Renal pelvis (tissue), 4 donors: ENCODE data around the gene ARMC9. TPM values are rescaled to one million over a fixed set of nuclear protein-coding genes. Genes with fewer than 3 reads are reported as not detected.
"Not testable (repeated sequence)": the region's sequence is repeated elsewhere in the genome, so short reads cannot be mapped to it uniquely, and the experiment has no call there.

Experiments used
- DNase-seq: peaks from one replicate; pipeline ENCODE4 v3.0.0-alpha.2; 2013
- polyA plus RNA-seq, 3 donors: library from polyadenylated mRNA; unstranded; fragments of 120-200 nt; gene quantifications; one replicate each; pipeline ENCODE4 v1.2.1, GENCODE V29; 2013; ENCODE audit not compliant: insufficient read length in 3 of 3

ARMC9 gene
- polyA plus RNA-seq, 3 donors, result 27.3 to 30.6 (median 27.4) TPM

DNA sequence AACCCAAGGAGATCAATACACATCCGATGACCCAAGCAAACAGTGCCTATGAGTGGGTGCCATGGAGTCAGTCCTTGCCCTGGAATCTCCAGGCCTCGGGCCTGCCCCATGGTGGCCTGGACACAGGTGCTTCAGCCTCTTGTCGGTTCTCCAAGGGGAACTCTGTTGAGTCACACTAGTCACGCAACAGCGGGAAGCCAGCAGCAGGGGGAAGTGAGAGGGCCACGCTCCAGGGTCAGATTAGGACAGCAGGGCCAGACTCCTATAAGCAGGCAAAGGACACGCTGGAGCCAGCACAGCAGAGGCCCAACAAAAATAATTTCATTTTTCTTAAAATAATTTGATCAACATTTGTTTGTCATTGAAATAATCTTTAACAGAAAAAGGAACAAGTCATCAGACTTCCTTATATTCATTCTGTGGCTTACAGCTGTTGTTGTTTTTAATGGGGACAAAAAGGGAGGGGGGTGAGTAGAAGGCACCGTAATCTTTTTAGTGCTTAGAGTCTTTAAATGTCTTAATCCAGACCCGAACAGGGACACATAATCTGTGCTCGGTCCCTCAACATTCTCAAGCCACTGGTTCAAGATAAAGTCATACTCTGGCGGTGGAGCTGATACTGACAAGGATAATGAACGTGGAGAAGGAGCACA, 16.4 kb upstream of the ARMC9 start:
- no peak for DNase-seq

DNA sequence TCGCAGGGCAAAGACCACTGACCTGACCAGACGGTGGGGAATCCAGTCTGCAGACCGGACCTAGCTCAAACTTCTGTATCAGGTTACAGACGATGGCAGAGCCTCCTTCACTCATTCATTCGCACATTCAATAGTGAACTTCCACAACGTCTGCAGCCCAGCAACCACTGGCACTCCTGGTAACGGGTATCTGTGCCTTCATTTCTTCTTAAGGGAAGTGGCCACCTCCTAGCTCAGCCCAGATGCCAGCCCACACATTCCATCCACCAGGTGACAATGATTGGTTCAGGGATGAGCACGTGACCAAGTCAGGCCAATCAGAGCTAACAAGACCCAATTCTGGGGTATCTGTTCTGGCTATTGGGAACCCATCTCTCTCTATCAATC, 15.9 kb upstream of the ARMC9 start:
- no peak for DNase-seq

DNA sequence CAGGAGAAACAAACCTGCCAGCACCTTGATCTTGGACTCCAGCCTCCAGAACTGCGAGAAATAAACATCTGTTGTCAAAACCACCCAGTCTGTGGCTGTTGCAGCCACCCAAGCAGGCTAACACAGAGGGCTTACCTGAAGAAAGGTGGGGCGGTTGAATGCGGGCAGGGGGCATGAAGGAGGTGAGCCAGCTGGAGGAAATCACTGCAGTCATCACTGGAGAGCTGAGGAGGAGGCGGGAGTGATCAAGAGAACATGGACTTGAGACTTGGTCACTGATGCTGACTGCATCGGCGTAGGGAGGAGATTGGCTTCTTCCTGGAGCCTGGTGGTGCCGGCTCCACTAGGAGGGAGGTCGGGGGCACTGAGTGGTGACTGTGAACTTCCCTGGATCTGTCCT, 14.6 kb upstream of the ARMC9 start:
- DNase-seq, result no peak

DNA sequence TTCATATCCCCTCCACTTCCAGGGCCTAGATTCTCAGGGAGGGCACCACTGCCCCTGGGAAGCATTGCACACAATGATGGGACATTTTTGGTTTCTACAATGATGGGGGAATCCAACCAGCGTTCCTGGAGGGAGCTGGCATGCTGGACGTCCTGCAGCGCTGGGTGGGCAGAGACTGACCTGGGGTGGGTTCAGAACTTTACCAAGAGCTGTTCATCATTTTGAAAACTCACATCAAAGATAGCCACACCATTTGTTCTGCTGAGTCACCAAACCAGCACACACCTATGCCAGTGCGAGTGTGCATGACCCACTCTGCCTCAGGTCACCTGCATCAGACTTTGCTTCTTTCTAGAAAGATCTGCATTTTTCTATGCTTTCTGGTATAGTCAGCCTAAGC, 14.1 kb upstream of the ARMC9 start:
- no peak for DNase-seq

DNA sequence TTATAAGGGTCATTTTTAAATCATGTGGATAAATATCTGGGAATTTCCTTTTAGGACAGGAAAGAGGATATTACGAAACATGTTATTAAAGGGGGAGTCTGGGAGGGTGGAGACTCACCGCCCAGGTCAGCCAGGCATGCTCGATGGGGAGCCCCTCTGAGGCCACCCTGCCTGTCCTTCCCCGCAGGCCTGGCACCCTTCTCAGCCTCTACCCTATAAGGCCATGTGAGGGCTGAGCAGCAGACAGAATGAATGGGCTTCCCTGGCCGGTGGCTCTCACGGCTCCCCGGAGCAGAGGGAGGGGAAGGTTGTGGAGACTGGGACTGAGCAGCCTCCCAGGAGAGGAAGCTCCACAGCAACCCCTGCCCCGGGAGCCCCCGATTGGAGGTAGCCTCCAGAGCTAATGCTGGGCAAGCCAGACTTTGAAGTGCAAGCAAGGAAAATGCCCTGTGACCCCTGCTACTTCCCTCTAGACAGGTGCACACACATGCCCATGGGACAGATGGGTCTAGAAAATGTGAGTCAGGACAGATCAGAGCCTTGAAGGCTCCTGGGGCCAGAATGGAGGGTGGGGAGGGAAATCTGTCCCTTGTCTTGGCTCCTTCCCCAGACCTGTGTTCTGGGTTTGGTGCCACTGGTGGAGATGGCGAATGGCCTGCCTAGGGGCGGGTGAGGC, 13.2 kb upstream of the ARMC9 start:
- no peak for DNase-seq

DNA sequence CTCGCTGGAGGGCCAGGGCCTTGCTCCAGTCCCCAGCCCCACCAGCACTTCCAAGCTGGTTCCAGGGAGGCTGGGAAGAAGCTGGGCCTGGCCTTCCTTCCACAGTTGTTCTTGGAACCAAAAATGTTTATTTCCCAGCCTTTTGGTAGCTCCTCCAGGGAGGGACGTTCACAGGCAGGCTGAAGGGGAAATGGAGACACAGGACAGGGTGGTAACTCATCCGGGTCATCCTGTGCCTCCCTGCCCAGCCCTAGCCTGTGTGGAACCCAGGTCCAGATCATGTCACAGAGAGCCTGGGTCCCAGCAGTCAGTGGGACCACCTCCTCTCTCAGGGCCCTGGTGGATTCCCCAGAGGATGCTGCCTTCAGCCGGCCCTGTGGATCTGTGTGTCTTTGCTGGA, 12.5 kb upstream of the ARMC9 start:
- DNase-seq, result no peak

DNA sequence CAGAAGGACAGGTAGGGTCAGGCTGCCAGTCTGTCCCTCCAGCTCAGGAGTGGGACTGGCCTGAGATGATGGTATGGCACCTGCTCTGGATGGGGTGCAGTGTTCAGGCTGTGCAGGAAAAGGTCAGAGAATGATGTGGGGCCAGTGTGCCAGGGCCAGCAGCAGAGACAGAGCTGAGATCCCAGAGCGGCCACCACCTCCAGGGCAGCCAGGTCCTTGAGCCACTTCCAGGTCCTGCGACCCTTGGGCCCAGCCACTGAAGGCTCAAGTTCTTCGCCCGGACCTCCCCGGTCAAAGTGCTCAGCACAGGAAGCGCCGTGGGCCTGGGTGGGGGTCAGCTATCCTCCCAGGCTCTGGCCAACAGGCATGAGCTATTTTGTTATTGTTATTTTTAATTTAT, 12.1 kb upstream of the ARMC9 start:
- DNase-seq, result no peak

DNA sequence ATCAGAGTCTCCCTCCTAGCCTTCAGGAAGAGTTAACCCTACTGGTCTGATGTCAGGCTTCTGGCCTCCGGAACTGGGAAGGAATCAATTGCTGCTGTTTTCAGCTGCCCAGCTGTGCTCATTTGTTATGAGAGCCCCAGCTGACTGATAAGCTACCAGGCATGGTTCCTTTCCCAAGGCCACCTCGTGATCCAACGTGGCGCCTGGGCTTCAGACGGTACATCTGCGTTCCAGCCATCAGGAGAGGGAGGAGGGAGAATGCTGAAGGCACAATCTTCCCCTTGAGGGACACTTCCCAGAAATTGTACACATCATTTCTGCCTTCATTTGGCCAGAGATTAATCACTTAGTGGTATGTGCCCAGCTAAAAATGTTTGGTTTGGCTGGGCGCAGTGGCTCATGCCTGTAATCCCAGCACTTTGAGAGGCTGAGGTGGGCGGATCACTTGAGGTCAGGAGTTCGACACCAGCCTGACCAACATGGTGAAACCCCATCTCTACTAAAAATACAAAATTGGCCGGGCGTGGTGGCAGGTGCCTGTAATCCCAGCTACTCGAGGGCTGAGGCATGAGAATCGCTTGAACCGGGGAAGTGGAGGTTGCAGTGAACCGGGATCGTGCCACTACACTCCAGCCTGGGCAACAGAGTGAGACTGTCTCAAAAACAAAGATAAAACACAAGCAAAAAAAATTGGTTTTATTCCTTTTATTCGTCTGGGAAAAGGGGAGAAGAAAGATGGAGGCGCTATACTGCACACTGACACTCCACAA, 10.5 kb upstream of the ARMC9 start:
- DNase-seq, result no peak

DNA sequence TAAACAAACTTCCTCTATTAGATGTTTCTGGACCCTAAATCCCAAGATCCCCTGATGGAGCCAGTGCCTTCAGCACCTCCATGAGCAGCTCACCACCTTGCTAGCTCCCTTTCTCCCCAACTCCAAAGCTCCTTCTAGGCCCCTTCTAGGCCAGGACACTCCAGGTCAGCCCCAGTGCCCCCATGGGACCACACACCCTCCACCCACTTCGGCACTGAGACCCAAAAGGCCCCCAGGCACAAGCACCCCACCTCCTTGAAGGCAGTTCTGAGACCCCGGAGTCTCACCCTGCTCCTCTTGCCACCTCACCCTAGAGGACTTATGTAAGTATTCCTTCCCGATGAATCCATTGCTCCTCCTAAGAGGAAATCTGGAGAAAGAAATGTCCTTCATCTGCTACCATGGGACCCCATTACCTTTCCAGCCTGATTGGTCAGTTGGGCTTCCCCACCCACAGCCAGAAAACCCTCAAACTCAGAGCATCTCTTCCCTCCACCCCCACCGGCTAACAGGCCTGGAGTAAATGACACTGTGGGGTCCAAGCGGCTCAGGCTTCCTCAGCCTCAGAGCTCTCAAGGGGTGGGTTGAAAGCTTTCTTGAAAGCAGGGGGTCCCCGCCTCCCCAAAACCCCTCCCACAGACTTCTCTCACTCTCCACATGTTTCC, 9.8 kb upstream of the ARMC9 start:
- no peak for DNase-seq

DNA sequence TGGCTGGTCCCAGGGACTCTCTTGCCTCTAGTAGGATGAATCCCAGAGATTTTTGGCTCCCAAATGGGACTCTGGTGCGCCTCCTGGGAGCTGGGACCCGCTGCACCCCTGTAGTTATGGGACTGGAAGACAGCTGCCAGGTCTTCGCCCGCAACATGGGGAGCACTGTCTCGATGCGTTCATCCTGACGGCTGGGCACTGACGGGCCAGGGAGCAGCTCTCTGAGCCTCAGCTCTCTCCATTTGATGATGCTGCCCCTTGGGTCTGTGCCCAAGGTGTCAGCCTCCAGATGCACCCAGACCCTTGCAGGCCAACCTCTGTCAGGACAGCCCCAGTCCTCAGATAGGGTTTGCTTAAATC, 9.3 kb upstream of the ARMC9 start:
- DNase-seq, result no peak

DNA sequence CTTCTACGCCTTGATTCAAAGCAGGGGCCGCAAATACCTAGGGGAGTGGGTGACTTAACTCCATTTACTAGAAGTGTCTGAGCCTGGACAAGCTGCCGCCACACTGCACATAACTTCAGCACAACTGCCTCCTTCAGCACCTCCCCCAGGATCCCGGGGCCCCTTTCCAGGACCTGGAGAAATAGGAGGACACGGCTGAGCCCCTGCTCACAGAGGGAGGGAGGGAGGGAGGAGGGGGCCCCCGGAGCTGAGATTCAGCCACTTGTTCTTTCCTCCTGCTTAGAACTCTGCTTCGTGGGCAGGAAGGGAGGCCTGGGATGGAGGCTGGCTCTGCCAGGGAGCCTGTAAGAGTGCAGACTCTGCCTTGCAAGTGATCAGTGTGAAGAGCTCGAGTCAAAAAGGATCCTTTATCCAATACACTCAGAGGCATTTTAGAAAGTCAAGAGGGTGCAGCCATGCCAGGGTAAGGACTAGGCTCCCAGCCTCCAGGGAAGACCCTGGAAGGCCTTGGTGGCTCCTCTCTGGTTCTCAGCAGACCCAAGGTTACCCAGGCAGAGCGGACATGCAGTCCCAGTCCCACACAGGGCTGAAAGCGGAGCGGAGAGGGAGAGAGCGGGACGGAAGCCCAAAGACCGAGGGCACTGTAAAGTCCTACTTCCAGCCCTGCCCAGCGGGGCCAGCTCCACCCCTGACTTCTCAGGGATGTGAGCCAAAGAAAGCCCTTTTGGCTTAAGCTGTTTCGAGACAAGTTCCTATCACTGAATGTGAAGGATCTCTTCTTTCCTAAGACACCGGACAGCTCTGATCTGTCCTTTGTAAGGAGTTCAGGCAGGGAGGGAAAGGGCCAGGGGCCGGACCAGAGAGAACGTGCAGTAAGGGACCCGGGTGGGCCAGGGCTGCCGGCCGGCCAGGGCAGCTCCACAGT, 8.6 kb upstream of the ARMC9 start:
- DNase-seq, result peak; percentile 29

DNA sequence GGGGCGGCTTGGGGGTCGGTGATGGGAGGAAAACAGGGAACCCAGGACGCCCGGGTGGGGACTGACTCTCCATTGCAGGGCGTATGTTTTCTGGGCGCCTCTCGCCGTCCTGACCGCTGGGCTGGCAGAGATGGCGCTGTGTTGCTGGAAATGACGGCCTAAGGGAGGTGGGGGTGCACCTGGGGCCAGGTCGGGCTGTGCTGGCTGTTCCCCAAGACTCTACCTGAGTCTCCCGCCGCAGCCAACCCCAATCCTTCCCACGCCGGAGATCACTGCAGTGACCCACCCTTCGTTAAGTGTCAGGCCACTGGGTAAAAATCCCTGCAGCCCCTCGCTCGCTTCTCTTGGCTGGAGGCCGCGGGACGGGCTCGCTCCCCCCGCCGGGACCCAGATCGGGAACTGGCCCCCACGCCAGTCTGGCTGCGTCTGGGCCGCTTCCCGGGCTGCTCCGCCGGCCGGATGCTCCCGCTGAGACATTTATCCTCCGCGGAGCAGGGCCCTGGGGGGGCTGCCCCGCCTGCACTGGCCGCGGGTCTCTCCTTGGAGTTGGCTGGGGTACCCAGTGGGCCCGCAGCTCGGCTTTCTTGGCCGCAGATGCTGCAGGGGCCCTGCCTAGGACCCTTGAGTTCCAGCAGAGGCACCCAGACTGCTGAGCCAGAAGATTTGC, 7.8 kb upstream of the ARMC9 start:
- DNase-seq, result peak; percentile 53

DNA sequence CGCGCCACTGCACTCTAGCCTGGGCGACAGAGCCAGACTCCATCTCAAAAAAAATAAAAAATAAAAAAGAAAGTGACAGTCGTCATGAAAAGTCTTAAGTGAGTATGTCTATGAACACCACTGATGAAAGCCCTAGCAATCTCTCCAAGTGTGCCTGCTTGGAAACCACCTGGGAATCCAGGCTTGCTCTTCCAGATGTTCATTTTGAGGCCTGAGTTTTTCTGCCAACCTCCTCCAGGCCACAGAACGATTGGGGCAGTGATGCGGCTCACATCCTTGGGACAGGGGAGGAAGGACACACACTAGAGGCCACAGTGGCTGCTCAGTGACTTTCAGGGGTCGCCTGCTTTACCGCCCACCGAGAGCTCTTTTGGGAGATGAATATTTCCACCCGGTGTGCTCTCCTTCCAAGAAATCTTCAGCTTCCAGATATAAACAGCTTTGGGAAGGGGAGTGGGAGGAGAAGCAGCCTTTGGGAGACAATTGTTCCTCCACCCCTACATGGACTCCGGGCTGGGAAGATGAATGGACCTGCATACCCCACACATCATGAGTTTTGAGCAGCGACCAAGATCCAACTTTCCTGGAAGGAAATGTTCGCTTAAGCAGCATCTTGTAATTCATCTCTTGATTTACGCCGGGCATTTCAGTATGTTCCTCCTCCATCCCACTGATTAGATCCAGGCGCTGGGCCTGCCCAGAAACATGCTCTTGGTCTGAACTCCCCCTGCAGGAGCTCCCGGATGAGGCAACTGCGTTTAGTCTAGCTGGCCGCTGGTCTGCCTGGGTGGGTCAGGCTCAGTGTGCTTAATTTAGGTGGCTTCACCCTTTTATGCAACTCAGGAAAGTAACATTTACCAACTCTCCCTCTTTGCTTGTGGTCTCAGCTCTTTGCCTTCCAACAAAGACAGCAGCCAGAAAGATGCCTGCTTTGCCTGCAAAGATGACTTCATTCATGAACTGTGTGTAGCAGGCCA, 6.2 kb upstream of the ARMC9 start:
- peak; percentile 92 for DNase-seq

DNA sequence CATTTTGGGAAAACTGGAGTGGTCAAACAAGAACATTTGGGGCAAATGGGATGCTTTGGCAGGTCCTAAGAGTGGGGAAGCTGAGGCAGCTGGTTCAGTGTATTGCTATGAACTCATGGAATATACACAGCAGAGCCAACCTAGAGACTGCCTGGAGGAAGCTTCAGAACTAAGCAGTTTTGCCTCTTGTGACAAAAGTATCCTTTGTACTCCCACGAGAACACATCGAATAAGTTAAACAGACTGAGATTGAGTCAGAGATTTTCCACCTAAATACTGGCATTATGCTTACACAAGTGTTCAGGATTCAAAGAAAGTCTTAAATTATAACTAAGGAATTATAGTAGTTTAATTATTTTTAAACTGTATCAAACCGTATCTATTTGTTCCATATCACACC, 5.2 kb upstream of the ARMC9 start:
- no peak for DNase-seq

DNA sequence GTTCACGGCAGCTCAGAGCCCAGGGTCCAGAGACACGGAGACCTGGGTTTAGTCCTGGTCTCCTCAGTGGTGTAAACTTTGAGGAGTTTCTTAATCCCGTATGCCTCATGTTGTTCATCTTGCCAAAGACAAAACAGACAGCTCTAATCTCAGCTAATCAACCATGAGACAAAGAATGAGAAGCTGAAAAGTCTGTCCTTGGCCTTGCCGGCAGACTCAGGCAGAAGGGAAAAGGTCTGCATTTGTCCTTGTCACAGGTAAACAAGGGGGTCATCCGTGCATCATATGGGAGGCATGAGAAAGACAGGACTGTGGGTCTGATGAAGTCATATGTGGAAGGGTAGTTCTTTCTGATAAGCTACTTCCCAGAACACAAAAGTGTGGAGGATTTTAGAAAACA, 1.8 kb upstream of the ARMC9 start:
- no peak for DNase-seq

DNA sequence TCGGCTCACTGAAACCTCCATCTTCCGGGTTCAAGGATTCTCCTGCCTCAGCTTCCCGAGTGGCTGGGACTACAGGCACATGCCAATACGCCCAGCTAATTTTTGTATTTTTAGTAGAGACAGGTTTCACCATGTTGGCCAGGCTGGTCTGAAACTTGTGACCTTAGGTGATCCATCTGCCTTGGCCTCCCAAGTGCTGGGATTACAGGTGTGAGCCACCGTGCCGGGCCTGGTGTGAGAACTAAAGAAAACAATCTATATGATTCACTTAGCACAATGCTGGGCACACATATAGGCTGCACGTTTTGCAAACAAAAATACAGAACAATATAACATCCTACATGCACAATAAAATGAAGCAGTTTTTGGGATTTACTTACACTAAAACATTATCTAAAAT, 1.2 kb upstream of the ARMC9 start:
- DNase-seq, result not testable (repeated sequence)

DNA sequence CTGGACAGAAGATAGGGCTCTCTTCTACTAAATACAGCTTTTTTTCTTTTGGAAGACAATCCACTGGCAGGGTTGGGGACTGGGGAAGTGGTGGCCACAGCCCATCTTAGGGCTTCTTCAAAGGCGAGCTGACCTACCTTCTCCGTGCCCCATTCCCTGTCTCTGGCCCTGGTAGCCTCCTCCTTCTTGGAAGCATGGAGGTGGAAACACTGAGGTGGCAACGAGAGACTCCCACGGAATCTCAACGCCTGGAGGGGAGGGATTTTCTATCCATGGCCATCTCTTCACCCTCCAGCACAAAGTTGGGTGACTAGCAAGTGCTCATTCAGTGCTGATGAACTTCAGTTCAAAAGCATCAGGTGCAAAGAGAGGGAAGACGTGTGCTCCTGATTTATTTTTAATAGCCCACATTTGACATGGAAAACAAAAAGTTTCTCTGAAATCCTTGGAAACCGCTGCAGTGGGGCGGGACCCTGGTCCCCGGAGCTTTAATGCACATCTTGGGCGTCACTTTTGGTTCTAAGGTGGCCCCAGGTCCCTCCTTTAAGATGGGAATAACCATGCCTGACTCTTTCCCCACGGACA, 633 bp upstream of the ARMC9 start:
- DNase-seq, result no peak

DNA sequence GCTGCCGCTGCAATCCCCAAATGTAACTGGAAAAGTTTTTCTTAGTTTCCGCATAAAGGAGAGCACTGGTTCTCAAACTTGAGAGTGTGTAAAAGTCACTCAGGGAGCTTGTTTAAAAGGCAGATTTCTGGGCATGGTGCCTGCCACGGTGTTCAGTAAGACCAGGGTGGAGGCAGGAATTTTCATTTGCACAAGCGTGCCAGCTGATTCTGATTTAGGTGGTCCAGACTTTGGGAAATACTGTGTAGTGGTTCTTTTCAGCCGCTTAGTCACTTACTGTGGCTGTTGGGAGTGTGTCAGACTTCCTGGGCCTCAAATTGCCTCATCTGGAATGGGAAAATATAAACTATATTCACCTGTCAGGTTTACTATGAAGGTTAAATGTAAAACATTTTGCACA, 788 bp downstream of the ARMC9 start:
- DNase-seq, result no peak

DNA sequence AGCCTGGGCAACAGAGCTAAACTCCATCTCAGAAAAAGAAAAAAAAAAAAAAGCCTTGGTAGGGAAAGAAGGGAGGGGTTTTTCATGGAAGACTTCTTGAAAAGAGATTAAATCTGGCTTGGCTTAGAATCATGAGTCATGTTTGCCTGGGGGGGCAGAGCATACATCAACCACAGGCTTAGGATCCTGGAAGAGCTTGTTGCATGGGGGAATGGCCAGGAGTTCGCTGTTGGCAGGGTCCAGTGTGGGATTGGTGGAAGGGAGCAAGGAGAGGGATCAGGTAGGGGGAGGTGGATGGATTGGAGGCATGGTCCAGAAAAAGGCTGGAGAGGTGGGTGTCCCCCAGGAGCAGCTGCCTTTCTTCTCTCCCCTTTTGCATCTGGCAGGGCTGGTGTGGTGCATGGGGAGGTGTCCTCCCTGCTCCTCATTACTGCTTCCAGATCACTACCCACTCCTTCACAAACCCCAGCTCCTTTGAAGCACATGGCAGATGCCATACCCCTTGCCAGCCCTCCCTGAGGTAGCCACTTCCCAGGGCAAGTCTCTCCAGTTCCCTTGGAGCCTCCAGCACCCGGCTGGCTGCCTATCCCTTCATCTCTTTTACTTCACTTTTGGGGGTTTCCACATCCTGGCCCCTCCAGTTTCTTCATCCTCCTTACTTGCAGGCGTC, 2.5 kb downstream of the ARMC9 start:
- no peak for DNase-seq
